NCI-H1092 (cell line): ENCODE measurements around the gene TNPO3.
"Not testable (repeated sequence)": the region's sequence is repeated elsewhere in the genome, so short reads cannot be mapped to it uniquely, and the experiment has no call there.

Experiments
- DNase-seq: peaks from one replicate; lab custom pipeline; 2025; lab: John Stamatoyannopoulos, UW

TNPO3 gene

DNA sequence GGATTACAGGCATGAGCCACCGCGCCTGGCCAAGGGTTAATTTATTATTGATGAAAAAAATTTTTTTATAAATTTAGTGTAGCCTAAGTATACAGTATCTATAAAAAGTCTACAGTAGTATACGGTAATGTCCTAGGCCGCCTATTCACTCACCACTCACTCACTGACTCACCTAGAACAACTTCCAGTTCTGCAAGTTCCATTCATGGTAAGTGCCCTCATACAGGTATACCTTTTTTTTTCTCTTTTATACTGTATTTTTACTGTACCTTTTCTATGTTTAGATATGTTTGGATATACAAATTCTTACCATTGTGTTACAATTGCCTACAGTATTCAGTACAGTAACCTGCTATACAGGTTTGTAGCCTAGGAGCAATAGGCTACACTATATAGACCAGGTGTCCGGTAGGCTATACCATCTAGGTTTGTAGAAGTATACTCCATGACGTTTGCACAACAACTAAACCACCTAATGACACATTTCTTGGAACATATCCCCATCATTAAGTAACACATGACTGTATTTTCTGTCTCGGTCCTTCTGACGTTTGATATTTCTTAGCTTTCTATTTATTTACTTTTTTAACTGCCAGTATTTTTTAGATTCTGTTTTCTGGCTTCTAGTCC, 93.8 kb downstream of the TNPO3 start:
- DNase-seq, result no peak

DNA sequence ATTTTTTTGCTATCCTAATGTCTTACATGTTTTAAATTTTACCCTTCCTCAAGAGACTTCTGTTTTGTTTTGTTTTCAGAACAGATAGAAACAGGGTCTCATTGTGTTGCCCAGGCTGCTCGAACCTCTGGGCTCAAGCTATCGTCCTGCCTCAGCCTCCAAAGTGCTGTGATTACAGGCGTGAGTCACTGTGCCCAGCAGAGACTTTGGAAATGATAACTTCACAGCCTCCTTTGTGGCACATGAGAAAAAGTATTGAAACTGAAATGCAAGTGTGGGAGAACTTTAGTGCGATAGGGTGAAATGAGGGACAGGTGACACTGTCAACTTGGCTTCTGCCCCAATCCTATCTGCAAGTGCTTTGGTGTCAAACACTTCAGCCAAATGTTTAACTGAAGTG, 95.6 kb downstream of the TNPO3 start:
- DNase-seq, result no peak

GRCh38 chr7:128955981-128956380, 98.9 kb downstream of the TNPO3 start:
- DNase-seq, result no peak

DNA sequence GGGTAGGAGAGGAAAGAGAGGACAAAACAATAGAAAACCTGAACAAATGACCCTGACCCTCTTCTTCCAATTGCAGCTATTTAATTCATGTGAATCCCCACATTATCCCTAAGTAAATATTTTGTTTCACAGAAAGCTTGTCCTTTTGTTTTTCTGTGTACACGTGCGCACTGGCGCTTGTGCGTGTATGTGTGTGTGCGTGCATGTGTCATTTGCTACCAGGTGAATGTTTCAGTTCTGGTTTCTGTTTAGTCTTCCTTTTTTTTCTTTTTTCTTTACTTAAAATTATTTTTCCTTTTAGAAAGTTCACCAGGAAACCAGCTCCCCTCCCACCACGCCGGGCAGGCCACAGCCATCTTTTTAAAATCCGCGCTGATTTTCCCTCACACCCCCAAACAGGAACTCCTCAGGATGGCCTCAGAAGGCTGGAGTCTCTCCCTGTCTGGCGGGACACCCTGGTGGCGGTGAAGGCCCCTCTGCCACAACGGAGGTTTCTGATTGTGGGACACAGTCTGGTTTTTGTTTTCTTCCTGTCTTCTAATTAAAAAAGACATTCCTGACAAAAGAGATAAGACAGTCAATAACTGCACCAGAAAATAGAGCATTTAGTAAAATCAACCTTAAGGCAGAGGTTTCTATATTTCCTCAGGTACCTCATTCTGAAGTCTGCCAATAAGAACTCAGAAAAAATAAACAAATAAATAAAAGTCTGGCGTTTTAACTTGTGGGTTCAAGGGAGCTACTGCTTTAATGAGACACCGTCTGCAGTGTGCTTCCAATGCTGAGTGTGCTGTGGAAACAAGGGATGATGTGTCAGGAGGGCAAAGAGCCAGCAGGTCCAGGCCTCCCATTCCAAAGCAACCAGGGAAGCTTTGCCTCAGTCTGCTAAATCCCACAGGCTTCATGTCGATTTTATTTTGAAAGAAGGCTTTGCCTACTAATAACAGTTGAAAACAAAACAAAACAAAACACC, 99.8 kb downstream of the TNPO3 start:
- no peak for DNase-seq

GRCh38 chr7:128954150-128954549, 100.8 kb downstream of the TNPO3 start:
- DNase-seq, result no peak

GRCh38 chr7:128951296-128951695, 103.6 kb downstream of the TNPO3 start:
- DNase-seq, result no peak

DNA sequence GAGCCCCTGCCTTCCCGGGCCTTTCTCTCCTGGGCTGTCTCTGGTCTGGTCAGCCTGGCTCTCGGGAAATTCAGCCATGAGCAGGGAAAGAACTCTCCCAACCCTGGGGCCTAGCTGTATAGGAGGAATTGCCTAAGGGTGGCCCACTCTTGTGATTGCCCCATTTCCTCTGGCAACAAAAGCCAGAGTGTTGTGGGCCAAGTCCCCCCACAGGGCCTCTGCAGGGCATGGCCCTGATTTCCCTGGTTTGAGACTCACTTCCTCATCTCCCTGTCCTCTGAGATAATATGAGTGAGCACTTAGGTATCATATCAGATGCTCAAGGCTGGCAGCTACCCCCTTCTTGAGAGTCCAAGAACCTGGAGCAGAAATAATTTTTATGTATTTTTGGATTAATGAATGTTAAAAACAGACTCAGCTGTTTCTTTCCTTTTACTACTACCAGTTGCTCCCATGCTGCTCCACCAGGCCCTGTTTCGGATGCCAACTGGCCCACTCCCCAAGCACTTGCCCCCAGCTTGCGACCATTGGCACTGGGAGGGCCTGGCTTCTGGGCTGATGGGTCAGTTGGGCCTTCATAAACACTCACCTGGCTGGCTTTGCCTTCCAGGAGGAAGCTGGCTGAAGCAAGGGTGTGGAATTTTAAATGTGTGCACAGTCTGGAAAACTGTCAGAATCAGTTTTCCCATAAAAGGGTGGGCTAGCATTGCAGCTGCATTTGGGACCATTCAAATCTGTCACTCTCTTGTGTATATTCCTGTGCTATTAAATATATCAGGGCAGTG, 105.7 kb downstream of the TNPO3 start:
- no peak for DNase-seq

DNA sequence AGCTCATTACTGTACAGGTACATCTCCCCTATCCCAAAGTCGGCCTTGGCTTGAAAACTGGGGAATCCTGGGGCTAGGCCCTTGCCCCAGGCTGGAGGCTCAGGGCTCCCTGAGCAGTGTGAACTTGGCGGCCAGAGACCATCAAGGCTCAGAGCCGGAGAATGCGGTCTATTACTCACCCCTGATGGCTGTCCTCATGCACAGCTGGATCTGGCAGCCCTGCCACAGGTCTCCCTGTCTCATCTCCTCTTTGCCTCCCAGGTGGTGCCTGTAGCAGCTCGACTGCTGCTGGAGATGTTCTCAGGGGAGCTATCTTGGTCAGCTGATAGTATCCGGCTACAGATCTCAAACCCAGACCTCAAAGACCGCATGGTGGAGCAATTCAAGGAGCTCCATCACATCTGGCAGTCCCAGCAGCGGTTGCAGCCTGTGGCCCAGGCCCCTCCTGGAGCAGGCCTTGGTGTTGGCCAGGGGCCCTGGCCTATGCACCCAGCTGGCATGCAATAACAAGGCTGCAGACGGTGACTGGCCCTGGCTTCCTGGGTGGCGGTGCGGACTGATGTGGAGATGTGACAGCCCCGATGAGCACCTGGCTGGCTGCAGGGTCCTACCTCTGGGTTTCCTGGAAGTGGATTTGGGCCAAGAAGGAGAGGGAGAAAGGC, 106.5 kb downstream of the TNPO3 start:
- no peak for DNase-seq

- no peak for DNase-seq
Measured at GRCh38 chr7:128947854-128948253, 107.1 kb downstream of the TNPO3 start.

- DNase-seq, result no peak
Measured at GRCh38 chr7:128946936-128947830, 107.7 kb downstream of the TNPO3 start.

DNA sequence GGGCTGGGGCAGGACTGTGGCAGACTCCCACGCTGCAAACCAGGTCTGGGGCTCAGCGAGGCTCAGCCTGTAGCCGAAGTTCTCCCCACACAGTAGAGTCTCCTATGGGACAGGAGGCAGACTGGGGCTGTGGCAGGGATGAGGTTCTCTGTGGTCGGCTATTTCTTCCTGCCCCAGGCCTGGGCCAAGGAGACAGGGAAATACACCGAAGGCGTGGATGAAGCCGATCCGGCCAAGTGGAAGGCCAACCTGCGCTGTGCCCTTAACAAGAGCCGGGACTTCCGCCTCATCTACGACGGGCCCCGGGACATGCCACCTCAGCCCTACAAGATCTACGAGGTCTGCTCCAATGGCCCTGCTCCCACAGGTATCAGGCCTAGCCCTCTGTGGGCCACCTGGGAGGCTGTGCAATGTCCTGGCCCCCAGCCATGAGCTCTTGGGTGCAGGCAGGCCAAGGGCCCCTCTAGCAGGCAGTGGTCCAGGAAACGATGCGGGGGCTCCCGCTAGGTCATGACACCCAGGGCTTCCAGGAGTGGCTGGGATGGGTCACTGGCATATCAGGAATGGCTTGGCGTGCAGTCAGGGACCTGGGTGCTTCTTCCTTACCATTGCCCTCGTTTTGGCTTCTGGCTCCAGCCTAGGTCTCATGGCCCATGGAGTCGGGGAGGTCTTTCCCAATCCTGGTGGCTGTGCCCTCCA, 109.1 kb downstream of the TNPO3 start:
- no peak for DNase-seq

- no peak for DNase-seq
Measured at GRCh38 chr7:128944487-128945236, 110.2 kb downstream of the TNPO3 start.

DNA sequence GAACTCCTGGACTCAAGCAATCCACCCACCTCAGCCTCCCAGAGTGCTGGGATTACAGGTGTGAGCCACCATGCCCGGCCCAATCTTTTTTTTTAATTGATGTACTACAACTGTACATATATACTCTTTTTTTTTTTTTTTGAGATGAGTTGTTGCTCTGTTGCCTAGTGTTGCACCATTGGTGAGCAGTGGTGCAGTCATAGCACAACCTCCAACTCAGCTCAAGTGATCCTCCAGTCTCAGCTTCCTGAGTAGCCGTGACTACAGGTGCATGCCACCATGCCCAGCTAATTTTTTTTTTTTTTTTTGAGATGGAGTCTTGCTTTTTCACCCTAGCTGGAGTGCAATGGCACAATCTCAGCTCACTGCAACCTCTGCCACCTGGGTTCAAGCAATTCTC, 111.7 kb downstream of the TNPO3 start:
- DNase-seq, result not testable (repeated sequence)

DNA sequence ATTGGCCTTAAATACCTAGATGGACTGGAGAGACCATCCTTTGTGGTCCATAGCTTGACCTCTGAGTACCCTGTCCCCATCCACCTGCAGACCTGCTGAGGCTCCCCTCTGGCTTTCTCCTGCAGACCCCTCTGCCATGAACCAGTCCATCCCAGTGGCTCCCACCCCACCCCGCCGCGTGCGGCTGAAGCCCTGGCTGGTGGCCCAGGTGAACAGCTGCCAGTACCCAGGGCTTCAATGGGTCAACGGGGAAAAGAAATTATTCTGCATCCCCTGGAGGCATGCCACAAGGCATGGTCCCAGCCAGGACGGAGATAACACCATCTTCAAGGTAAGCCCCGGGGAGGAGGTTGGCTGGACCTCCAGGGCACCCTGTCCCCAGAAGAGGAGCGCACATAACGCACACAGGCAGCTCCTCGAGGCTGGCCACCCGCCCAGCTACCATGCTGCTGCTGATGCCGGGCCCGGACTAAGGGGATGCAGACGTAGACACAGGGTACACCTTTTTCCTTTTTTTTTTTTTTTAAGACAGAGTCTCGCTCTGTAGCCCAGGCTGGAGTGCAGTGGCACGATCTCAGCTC, 112.9 kb downstream of the TNPO3 start:
- DNase-seq, result no peak

DNA sequence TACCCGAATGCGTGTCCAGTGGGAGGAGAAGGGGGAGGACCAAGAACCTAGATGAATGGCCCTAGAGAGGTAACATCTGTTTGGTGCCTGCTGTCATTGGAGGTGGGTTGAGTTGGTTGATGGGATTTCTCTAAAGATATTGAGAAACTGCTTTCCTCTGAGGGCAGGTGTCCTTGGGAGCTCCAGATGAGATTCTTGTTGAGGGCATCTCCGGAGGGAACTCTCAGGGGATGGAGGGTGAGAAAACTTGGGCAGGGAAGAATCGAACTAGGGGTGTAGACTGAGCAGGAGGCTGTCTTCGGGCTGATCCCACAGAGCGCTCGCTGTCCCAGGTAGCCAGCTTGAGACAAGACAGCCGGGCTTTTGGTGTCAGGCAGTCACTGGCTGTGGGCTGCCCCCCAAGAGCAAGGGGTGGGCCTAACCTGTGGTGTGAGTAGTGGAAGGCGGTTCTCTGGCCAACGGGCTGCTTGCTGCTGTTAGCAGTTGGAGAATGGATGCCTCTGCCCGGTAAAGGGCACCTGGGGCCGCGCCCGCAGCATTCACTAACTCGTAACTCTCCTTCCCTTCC, 113.5 kb downstream of the TNPO3 start:
- no peak for DNase-seq

GRCh38 chr7:128940494-128941322, 114.2 kb downstream of the TNPO3 start:
- no peak for DNase-seq

DNA sequence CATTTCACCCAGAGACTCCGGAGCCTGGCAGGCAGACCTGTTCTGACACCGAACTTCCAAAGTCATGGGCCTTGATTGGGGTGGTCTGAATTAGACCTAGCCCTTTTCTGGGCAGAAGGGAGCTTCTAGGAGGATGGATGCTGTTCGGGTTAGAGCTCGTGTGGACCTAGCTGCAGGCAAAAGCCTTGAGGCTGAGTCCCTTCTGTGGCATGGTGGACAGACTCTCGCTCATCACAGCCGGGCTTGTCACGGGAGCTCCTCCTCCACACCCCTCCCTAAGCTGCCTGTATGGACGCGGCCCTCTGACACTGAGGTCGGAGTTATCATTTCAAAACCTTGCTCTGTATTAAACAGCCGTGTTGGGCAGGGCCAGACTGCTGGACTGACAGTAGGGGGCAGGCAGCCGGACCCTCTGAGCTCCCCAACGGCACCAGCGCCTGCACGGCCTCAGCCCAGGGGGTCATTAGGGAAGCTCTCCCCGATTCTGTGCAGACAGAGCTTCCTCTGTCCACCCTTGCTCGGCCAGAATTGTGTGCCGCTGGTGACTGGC, 115.0 kb downstream of the TNPO3 start:
- DNase-seq, result no peak
